Upper lobe of left lung (tissue), 4 donors: ENCODE data around the gene SPATA17.

ENCODE experiments used
- CTCF ChIP-seq, 6 experiments: fragments of 450-650 bp in 4 of 6; fragments of 200-600 bp in 2 of 6; sonication (generic) in 2 of 6; IDR thresholded peaks; one replicate each; pipeline ENCODE4 v1.5.1; 2016 to 2019; ENCODE audit warnings: antibody characterized with exemption in 6 of 6
- EP300 ChIP-seq, 4 donors: sonication (generic); formaldehyde crosslinking; IDR thresholded peaks; one replicate each; pipeline ENCODE4 v1.5.1; 2017; ENCODE audit warnings: antibody characterized with exemption in 4 of 4, control low read depth in 2 of 4
- POLR2AphosphoS5 ChIP-seq, 2 donors: sonication (generic); formaldehyde crosslinking; IDR thresholded peaks; one replicate each; pipeline ENCODE4 v1.5.1; 2017; ENCODE audit warnings: antibody characterized with exemption in 2 of 2

DNA sequence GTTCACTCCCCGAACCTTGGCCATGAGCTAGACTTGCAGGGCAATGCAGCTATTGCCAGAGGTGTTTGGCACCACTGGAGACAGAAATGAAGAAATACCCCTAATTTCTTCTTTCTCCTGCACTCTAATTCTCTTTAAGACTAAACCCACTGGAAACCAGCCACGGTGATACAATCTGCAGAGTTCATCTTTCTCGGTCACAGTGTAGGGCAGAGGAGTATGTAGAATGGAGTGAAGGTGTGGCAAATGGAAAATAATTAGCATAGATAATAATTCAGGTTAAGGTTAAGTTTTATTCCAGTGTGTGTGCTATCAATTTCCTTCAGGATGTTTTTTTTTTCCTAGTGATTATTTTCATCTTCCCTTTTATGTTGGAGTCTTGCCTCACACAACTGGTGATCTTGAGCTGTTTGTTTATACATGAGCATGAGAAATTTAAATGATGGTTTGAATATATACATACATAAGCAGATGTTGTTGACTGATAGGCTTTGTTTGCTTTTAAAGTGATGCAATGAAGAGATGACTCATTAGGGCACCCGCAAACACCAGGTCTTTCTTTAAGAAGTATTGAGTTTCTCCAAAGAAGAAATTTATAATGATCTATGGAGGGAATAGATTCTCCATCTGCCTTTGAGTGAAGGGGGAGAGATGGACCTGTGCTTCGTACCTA lies 81.9 kb downstream of the SPATA17 start:
- TF ChIP-seq CTCF (IDR thresholded peaks at IDR 0.05), result no peak
- no peak for TF ChIP-seq POLR2AphosphoS5 (IDR thresholded peaks at IDR 0.05)
- no peak for TF ChIP-seq EP300 (IDR thresholded peaks at IDR 0.05)
